Adrenal gland (tissue), 5 donors: ENCODE results near the gene PITRM1.

ENCODE experiments used
- POLR2A ChIP-seq, 2 donors: fragments of 450-650 bp; IDR thresholded peaks; one replicate each; pipeline ENCODE4 v1.6.1; 2017; ENCODE audit warnings: antibody characterized with exemption in 2 of 2, mild to moderate bottlenecking in 2 of 2, moderate library complexity in 1 of 2
- TF ChIP-seq, protein P1 (sequence below), 6 experiments: fragments of 450-650 bp in 4 of 6; fragments of 200-600 bp in 2 of 6; sonication (generic) in 1 of 6; IDR thresholded peaks; 1 replicate in 5 of 6; 2 replicates in 1 of 6; pipeline versions ENCODE4 v1.5.1 to v1.8.0; 2016 to 2021; ENCODE audit warnings: antibody characterized with exemption in 6 of 6, mild to moderate bottlenecking in 2 of 6, moderate library complexity in 1 of 6
- donor health status: DM: no; HTN: no; CAD: no.

DNA sequence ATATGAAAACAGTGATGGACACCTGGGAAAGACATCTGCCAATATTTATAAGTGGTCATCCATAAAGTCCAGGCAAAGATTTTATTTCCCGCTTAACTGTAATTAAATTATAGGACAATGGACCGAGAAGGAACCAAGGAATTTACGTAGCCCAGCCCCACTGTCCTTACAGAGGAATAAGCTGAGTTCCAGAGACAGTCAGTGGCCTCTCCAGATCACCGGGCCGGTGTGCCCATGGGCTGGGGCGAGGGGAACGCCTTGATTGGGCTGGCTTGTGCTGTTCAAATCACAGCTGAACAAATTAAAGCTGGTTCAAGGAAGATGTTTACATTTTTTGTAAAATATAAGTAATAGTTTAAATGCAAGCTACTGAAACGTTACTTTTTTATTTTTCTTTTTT is 64.5 kb downstream of the PITRM1 start:
- no peak for TF ChIP-seq POLR2A (IDR thresholded peaks at IDR 0.05)
- TF ChIP-seq, protein P1, sequence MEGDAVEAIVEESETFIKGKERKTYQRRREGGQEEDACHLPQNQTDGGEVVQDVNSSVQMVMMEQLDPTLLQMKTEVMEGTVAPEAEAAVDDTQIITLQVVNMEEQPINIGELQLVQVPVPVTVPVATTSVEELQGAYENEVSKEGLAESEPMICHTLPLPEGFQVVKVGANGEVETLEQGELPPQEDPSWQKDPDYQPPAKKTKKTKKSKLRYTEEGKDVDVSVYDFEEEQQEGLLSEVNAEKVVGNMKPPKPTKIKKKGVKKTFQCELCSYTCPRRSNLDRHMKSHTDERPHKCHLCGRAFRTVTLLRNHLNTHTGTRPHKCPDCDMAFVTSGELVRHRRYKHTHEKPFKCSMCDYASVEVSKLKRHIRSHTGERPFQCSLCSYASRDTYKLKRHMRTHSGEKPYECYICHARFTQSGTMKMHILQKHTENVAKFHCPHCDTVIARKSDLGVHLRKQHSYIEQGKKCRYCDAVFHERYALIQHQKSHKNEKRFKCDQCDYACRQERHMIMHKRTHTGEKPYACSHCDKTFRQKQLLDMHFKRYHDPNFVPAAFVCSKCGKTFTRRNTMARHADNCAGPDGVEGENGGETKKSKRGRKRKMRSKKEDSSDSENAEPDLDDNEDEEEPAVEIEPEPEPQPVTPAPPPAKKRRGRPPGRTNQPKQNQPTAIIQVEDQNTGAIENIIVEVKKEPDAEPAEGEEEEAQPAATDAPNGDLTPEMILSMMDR (IDR thresholded peaks at IDR 0.05), result no peak
